Natural killer cell (primary cell): ENCODE measurements around the gene SLC25A38. TPM values are rescaled to one million over a fixed set of nuclear protein-coding genes. Genes with fewer than 3 reads are reported as not detected.

Source experiments
- ATAC-seq, 3 donors: fragments of 150-1000 bp in 2 of 3; fragments of 200-7000 bp in 1 of 3; cut with Tn5 transposase; 1 replicate in 1 of 3; 2 replicates in 2 of 3; pipeline ENCODE4 v1.10.0; 2021; ENCODE audit warnings: mild to moderate bottlenecking in 2 of 3, moderate library complexity in 2 of 3
- DNase-seq, 2 donors: peaks; one replicate each; pipeline versions ENCODE4 v3.0.0 to v3.0.0-alpha.2; 2013 to 2021; ENCODE audit warnings: mixed read lengths in 1 of 2
- H3K27ac ChIP-seq: one replicate; pipeline ENCODE4 v1.5.1; 2013; ENCODE audit warnings: mild to moderate bottlenecking, low read length
- H3K27me3 ChIP-seq: one replicate; pipeline ENCODE4 v1.6.1; 2013; ENCODE audit warnings: low read length; ENCODE audit not compliant: control insufficient read depth, insufficient read depth
- H3K36me3 ChIP-seq: one replicate; pipeline ENCODE4 v1.6.1; 2013; ENCODE audit warnings: low read length; ENCODE audit not compliant: control insufficient read depth, insufficient read depth
- H3K4me1 ChIP-seq: one replicate; pipeline ENCODE4 v1.6.1; 2013; ENCODE audit warnings: low read length; ENCODE audit not compliant: control insufficient read depth, insufficient read depth
- H3K4me3 ChIP-seq: one replicate; pipeline ENCODE4 v1.5.1; 2013; ENCODE audit warnings: low read length
- H3K9me3 ChIP-seq: one replicate; pipeline ENCODE4 v1.6.1; 2013; ENCODE audit warnings: low read length; ENCODE audit not compliant: control insufficient read depth, insufficient read depth
- H3K27ac Mint-ChIP-seq, 2 donors: one replicate each; pipeline ENCODE4 v1.8.0; 2022; ENCODE audit warnings: mild to moderate bottlenecking in 2 of 2, mixed read lengths in 2 of 2, moderate library complexity in 1 of 2
- H3K27me3 Mint-ChIP-seq, 2 donors: one replicate each; pipeline ENCODE4 v1.8.0; 2022; ENCODE audit warnings: low read depth in 2 of 2, mixed read lengths in 2 of 2
- H3K36me3 Mint-ChIP-seq: one replicate; pipeline ENCODE4 v1.8.0; 2022; ENCODE audit warnings: mixed read lengths
- H3K4me1 Mint-ChIP-seq, 2 donors: one replicate each; pipeline ENCODE4 v1.8.0; 2022; ENCODE audit warnings: mixed read lengths in 2 of 2
- H3K4me3 Mint-ChIP-seq: one replicate; pipeline ENCODE4 v1.8.0; 2022; ENCODE audit warnings: mild to moderate bottlenecking, moderate library complexity, mixed read lengths
- H3K9me3 Mint-ChIP-seq, 2 donors: one replicate each; pipeline ENCODE4 v1.8.0; 2022; ENCODE audit warnings: mixed read lengths in 2 of 2
- WGBS: methylation state at CpG from one replicate; pipeline ENCODE4 v1.1.7; 2013; ENCODE audit warnings: missing lambda C conversion rate; ENCODE audit not compliant: insufficient coverage; 5-methylcytosine and 5-hydroxymethylcytosine counted together
- intact Hi-C: fragments of 100-400 bp; cut with micrococcal nuclease; formaldehyde crosslinking; loops from one replicate; pipeline ENCODE4 v1.14.2; 2022
- total RNA-seq, 4 donors: library from RNA; stranded (reverse); fragments of 120-200 nt in 1 of 4; gene quantifications; one replicate each; pipeline versions ENCODE4 v1.2.3 to v1.2.4, GENCODE V29; 2013 to 2022
- TF ChIP-seq, protein P1 (sequence below): fragments of 200-600 bp; IDR thresholded peaks from one replicate; pipeline ENCODE4 v1.8.0; 2022; ENCODE audit warnings: antibody characterized with exemption

The SLC25A38 gene
- total RNA-seq, 3 donors from 2014 or later (not counting 1 experiment from before 2014, with no cell fraction given): 40.0 to 44.7 (median 41.7) TPM

DNA sequence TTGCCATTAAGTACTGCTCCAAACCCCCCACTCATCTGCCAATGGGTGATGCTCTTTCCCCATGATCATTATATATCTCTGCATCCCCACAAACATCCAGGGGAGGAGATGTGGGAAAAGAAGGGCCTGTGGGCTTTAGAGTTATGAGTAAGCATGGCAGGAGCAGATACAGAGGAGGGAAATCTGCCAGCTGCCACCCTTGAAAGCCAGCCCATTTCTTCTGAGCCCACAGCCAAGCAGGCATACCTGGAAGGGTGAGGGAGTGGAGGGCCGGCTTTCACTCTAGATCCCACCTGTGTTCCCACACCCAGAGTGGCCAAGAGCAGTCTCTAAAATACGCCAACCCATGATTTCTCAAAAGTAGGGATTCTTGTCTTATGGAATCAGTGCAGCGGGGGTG is 1.7 kb upstream of the SLC25A38 start:
- H3K4me1 Mint-ChIP-seq: peaks cover 28 to 36% of the 10 kb centered on the region in 2 donors
- Histone ChIP-seq H3K27ac (no peak overlapping the region), H3K9me3 (no peaks in the 10 kb centered on the region), H3K4me1 (peaks cover 40% of the 10 kb centered on the region), H3K36me3 (no peaks in the 10 kb centered on the region), H3K4me3 (no peak overlapping the region), H3K27me3 (no peaks in the 10 kb centered on the region)
- H3K4me3 Mint-ChIP-seq: no peak overlapping the region
- H3K27ac Mint-ChIP-seq: peak overlapping the region in 1 of 2 donors; percentile 99
- TF ChIP-seq, protein P1, sequence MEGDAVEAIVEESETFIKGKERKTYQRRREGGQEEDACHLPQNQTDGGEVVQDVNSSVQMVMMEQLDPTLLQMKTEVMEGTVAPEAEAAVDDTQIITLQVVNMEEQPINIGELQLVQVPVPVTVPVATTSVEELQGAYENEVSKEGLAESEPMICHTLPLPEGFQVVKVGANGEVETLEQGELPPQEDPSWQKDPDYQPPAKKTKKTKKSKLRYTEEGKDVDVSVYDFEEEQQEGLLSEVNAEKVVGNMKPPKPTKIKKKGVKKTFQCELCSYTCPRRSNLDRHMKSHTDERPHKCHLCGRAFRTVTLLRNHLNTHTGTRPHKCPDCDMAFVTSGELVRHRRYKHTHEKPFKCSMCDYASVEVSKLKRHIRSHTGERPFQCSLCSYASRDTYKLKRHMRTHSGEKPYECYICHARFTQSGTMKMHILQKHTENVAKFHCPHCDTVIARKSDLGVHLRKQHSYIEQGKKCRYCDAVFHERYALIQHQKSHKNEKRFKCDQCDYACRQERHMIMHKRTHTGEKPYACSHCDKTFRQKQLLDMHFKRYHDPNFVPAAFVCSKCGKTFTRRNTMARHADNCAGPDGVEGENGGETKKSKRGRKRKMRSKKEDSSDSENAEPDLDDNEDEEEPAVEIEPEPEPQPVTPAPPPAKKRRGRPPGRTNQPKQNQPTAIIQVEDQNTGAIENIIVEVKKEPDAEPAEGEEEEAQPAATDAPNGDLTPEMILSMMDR: no peak
- no peaks in the 10 kb centered on the region for H3K27me3 Mint-ChIP-seq
- no peaks in the 10 kb centered on the region for H3K36me3 Mint-ChIP-seq
- 100% methylated on average over 1 of the region's 3 CpGs for WGBS
- DNase-seq (no peak), ATAC-seq (no peak)
- intact Hi-C loops: loop anchor here (5.0 kb wide), 1 partner anchor 329 kb away; the partner anchor contains the start of genes SCN11A and WDR48
- H3K9me3 Mint-ChIP-seq: no peaks in the 10 kb centered on the region

DNA sequence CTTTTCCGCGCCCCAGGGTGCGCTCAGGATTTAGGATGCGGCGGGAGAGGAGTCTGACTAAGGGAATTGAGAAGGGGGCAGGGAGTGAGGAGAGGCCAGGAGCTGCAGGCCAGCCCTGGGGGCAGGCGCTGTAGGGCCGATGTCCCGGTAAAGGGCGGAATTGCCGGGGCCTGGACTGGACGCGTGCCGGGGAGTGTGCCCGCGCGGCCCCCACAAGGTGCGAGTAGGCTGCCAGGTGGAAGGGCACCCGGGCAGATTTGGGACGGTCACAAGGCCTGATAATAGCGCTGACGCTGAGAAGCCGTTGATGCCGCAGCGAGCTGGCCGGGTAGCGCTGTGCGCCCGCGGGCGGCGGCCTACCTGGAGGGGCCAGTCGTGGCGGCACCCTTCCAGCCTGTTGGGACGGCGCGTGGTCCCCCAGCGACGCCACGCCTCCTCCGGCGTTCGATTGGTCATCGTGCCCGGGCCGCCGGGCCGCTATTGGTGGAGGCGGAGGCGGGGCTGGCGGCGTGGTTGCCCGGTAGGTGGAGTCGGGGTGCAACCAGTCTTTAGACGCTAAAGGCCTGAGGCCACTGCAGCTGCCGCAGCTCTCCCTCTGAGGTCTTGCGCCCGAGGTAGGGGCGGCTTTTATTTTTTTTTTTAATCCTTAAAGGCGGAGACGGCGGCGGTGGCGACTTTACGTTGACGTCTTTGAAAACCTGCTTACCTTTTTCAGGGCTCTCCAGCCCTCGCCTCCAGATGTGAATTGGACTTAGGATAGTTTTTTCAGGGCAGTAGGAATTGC is 903 bp downstream of the SLC25A38 start:
- Histone ChIP-seq H3K4me3 (peak overlapping the region; percentile 94), H3K9me3 (no peaks in the 10 kb centered on the region), H3K4me1 (peaks cover 51% of the 10 kb centered on the region), H3K27me3 (no peaks in the 10 kb centered on the region), H3K27ac (peak overlapping the region; percentile 97), H3K36me3 (no peaks in the 10 kb centered on the region)
- ATAC-seq (peak; percentile 82 to 92 (median 85)), DNase-seq (peak; percentile 95 to 96)
- Mint-ChIP-seq H3K9me3 (no peaks in the 10 kb centered on the region), H3K27me3 (no peaks in the 10 kb centered on the region), H3K36me3 (no peaks in the 10 kb centered on the region), H3K4me1 (peaks cover 48 to 51% of the 10 kb centered on the region in 2 donors), H3K27ac (peak overlapping the region; percentile 99), H3K4me3 (peak overlapping the region; percentile 98)
- under 1% methylated on average over 66 of the region's 66 CpGs for WGBS
- TF ChIP-seq, protein P1: no peak
- intact Hi-C loops: loop anchor here (1.0 to 5.0 kb wide), 2 partner anchors 22 to 332 kb away; partner anchors contain the start of genes RPSA, SCN11A and WDR48

DNA sequence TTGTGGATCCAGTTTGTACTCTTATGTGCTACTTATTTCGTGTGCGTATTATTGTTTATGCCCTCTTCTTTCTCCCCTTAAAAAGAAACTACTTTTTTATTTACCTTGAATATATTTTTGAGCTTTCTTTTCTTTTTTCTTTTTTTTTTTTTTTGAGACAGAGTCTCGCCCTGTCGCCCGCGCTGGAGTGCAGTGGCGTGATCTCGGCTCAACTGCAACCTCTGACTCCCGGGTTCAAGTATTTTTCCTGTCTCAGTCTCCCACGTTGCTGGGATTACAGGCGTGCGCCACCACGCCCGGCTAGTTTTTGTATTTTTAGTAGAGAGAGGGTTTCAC is 1.5 kb downstream of the SLC25A38 start:
- H3K4me3 Mint-ChIP-seq: peak overlapping the region; percentile 98
- peaks cover 53 to 57% of the 10 kb centered on the region in 2 donors for H3K4me1 Mint-ChIP-seq
- Histone ChIP-seq H3K27ac (peak overlapping the region; percentile 73), H3K4me1 (peaks cover 56% of the 10 kb centered on the region), H3K4me3 (peak overlapping the region; percentile 37), H3K36me3 (no peaks in the 10 kb centered on the region), H3K9me3 (no peaks in the 10 kb centered on the region), H3K27me3 (no peaks in the 10 kb centered on the region)
- no peaks in the 10 kb centered on the region for H3K27me3 Mint-ChIP-seq
- TF ChIP-seq, protein P1: no peak
- DNase-seq (no peak), ATAC-seq (no peak)
- peak overlapping the region; percentile 99 for H3K27ac Mint-ChIP-seq
- 80% methylated on average over 12 of the region's 14 CpGs for WGBS
- H3K9me3 Mint-ChIP-seq: no peaks in the 10 kb centered on the region
- no peaks in the 10 kb centered on the region for H3K36me3 Mint-ChIP-seq
- intact Hi-C loops: loop anchor here (1.0 to 5.0 kb wide), 2 partner anchors 22 to 332 kb away; partner anchors contain the start of genes RPSA, SCN11A and WDR48
